ENCODE data around the gene TBC1D22B.

TBC1D22B gene

GRCh38 chr6:37257634-37258404, at the start of gene TBC1D22B, which contains the start of gene TMEM217:
Gene TBC1D22B, plus strand, starts transcription at chr6:37257772. Its CDS starts 146 bp downstream, at chr6:37257918.
Gene TMEM217, minus strand, starts transcription at chr6:37258144. Its CDS starts 39,114 bp downstream, at chr6:37219030.
- H3K9me3 ChIP-seq (ENCODE audit: control insufficient read depth, low read length) = no peaks in the 10 kb centered on the region
- H3K4me1 ChIP-seq (ENCODE audit: control insufficient read depth, insufficient read depth, low read length) = peaks cover 18% of the 10 kb centered on the region
- H3K4me3 ChIP-seq (ENCODE audit: low read length) = peak within 1 kb of the TSS; percentile 99
- peak within 1 kb of the TSS; percentile 100 for H3K9ac ChIP-seq (ENCODE audit: low read length)
- no peaks in the 10 kb centered on the region for H3K36me3 ChIP-seq (ENCODE audit: control insufficient read depth, insufficient read depth, low read length)
- no peaks in the 10 kb centered on the region for H3K27me3 ChIP-seq (ENCODE audit: control insufficient read depth, insufficient read depth, low read length)

- Histone ChIP-seq H3K4me1 (ENCODE audit: control insufficient read depth, insufficient read depth, low read length) (no peaks in the 10 kb centered on the region), H3K9me3 (ENCODE audit: control insufficient read depth, low read length) (no peaks in the 10 kb centered on the region), H3K9ac (ENCODE audit: low read length) (no peak overlapping the region), H3K4me3 (ENCODE audit: low read length) (no peak overlapping the region), H3K36me3 (ENCODE audit: control insufficient read depth, insufficient read depth, low read length) (no peaks in the 10 kb centered on the region), H3K27me3 (ENCODE audit: control insufficient read depth, insufficient read depth, low read length) (no peaks in the 10 kb centered on the region)
Measured at GRCh38 chr6:37207903-37208456, 49.6 kb upstream of the TBC1D22B start.

- no peak overlapping the region for H3K9ac ChIP-seq (ENCODE audit: low read length)
- H3K4me3 ChIP-seq (ENCODE audit: low read length) = no peak overlapping the region
- H3K27me3 ChIP-seq (ENCODE audit: control insufficient read depth, insufficient read depth, low read length) = no peaks in the 10 kb centered on the region
- H3K9me3 ChIP-seq (ENCODE audit: control insufficient read depth, low read length) = no peaks in the 10 kb centered on the region
- H3K4me1 ChIP-seq (ENCODE audit: control insufficient read depth, insufficient read depth, low read length) = no peaks in the 10 kb centered on the region
- no peaks in the 10 kb centered on the region for H3K36me3 ChIP-seq (ENCODE audit: control insufficient read depth, insufficient read depth, low read length)
Measured at GRCh38 chr6:37208793-37209192, 48.8 kb upstream of the TBC1D22B start.

DNA sequence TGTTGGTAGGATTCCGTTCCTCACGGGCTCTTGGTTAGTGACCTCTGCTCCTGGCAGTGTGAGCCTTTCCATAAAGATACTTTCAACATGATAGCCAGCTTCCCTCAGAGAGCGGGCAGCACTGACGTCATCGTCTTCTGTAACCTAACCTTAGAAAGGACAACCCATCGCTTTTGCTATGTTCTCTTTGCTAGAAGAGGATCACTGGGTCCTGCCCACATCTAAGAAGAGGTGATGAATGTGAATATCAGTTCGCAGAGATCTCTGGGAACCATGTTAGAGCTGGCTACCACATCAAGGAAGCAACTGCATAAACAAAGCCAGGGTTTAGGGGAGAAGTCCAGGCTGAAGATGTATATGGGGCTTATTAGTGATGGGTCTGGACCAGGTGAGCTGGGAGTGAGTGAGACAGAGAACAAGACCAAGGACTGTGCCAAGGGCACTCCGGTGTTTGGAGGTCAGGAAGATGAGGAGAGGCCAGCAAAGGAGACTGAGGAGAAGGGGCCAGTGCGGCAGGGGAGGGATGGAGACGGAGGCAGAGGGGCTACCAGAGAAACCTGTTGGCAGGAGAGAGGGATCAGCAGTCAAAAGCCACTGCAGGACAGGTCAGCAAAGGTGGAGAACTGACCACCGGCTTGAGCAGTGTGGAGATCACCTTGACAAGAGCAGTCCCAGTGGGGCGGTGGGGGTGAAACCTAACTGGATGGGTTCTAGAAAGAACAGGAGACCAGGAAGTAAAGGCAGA, 47.9 kb upstream of the TBC1D22B start:
- no peaks in the 10 kb centered on the region for H3K9me3 ChIP-seq (ENCODE audit: control insufficient read depth, low read length)
- H3K9ac ChIP-seq (ENCODE audit: low read length) = no peak overlapping the region
- no peaks in the 10 kb centered on the region for H3K27me3 ChIP-seq (ENCODE audit: control insufficient read depth, insufficient read depth, low read length)
- no peaks in the 10 kb centered on the region for H3K4me1 ChIP-seq (ENCODE audit: control insufficient read depth, insufficient read depth, low read length)
- H3K36me3 ChIP-seq (ENCODE audit: control insufficient read depth, insufficient read depth, low read length) = no peaks in the 10 kb centered on the region
- no peak overlapping the region for H3K4me3 ChIP-seq (ENCODE audit: low read length)

DNA sequence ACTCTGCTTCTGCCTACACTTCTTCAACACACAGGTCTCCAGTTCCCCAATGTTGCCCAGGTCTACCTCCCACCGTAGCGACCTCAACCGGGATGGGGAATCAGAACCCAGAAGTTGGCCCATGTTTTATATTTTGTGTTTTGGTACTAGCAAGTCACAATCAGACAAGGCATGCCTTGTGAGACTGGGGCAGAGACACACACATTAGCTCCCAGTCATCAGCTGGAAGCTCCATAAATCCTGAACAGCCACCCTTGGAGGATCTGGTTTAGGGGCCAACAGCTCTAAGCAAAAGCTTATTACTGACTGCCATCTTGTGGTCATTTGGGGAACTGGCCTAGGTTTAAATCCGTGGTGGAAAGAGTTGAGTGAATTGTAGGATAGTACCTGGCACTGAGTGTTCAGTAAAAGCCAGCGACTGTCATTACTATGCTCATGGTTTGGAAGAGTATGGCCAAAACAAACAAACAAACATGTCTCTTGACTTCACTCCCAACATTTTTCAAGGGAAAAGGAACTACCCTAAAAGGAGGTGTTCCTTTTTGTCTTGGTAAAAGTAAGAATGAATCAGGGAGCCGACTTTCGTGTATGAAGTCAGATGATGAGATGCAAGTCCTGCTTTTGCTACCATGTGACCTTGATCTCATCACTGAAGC, 47.1 kb upstream of the TBC1D22B start:
- Histone ChIP-seq H3K9ac (ENCODE audit: low read length) (no peak overlapping the region), H3K9me3 (ENCODE audit: control insufficient read depth, low read length) (no peaks in the 10 kb centered on the region), H3K4me3 (ENCODE audit: low read length) (no peak overlapping the region), H3K27me3 (ENCODE audit: control insufficient read depth, insufficient read depth, low read length) (no peaks in the 10 kb centered on the region), H3K4me1 (ENCODE audit: control insufficient read depth, insufficient read depth, low read length) (no peaks in the 10 kb centered on the region), H3K36me3 (ENCODE audit: control insufficient read depth, insufficient read depth, low read length) (no peaks in the 10 kb centered on the region)

DNA sequence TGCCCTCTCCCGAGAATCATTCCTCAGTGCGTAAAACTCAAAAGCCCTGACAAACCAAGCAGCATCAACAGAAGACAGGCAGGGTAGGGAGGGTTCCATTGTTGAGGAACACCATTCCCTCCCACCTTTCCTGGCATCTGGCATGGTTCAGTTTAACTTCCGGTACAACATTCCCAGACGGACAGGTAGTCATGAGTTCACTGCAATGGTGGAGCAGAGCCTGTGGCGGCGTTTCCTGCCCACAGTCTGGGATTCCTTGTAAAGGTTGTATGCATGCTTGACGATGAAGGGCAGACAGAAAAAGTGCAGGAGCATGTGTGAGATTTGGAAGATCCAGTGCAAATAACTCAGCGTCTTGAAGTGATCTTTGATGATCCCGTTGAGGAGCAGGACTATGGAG, 45.3 kb upstream of the TBC1D22B start:
- Histone ChIP-seq H3K36me3 (ENCODE audit: control insufficient read depth, insufficient read depth, low read length) (no peaks in the 10 kb centered on the region), H3K4me3 (ENCODE audit: low read length) (no peak overlapping the region), H3K4me1 (ENCODE audit: control insufficient read depth, insufficient read depth, low read length) (no peaks in the 10 kb centered on the region), H3K27me3 (ENCODE audit: control insufficient read depth, insufficient read depth, low read length) (no peaks in the 10 kb centered on the region), H3K9ac (ENCODE audit: low read length) (no peak overlapping the region), H3K9me3 (ENCODE audit: control insufficient read depth, low read length) (no peaks in the 10 kb centered on the region)

DNA sequence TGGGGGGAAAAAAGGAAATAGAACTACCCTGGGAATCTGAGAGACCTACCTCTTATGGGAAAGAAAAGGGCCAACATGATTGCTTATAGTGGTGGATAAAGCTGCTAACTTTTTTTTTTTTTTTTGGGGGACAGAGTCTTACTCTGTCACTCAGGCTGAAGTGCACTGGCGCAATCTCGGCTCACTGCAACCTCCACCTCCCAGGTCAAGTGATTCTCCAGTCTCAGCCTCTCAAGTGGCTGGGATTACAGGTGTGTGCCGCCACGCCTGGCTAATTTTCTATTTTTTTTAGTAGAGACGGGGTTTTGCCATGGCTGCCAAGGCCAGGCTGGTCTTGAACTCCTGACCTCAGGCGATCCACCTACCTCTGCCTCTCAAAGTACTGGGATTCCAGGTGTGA, 39.5 kb upstream of the TBC1D22B start:
- Histone ChIP-seq H3K4me3 (ENCODE audit: low read length) (no peak overlapping the region), H3K36me3 (ENCODE audit: control insufficient read depth, insufficient read depth, low read length) (no peaks in the 10 kb centered on the region), H3K9me3 (ENCODE audit: control insufficient read depth, low read length) (no peaks in the 10 kb centered on the region)

GRCh38 chr6:37218511-37218910, 39.1 kb upstream of the TBC1D22B start:
- no peaks in the 10 kb centered on the region for H3K9me3 ChIP-seq (ENCODE audit: control insufficient read depth, low read length)
- peaks cover 6% of the 10 kb centered on the region for H3K4me1 ChIP-seq (ENCODE audit: control insufficient read depth, insufficient read depth, low read length)
- H3K9ac ChIP-seq (ENCODE audit: low read length) = no peak overlapping the region
- no peak overlapping the region for H3K4me3 ChIP-seq (ENCODE audit: low read length)
- H3K36me3 ChIP-seq (ENCODE audit: control insufficient read depth, insufficient read depth, low read length) = no peaks in the 10 kb centered on the region
- H3K27me3 ChIP-seq (ENCODE audit: control insufficient read depth, insufficient read depth, low read length) = no peaks in the 10 kb centered on the region

More for the DNA sequence above, 39.5 kb upstream of the TBC1D22B start:
- Histone ChIP-seq H3K4me1 (ENCODE audit: control insufficient read depth, insufficient read depth, low read length) (peaks cover 6% of the 10 kb centered on the region), H3K9ac (ENCODE audit: low read length) (no peak overlapping the region), H3K27me3 (ENCODE audit: control insufficient read depth, insufficient read depth, low read length) (no peaks in the 10 kb centered on the region)

- Histone ChIP-seq H3K4me3 (ENCODE audit: low read length) (peak overlapping the region; percentile 27), H3K9me3 (ENCODE audit: control insufficient read depth, low read length) (no peaks in the 10 kb centered on the region), H3K36me3 (ENCODE audit: control insufficient read depth, insufficient read depth, low read length) (no peaks in the 10 kb centered on the region), H3K27me3 (ENCODE audit: control insufficient read depth, insufficient read depth, low read length) (no peaks in the 10 kb centered on the region), H3K9ac (ENCODE audit: low read length) (no peak overlapping the region), H3K4me1 (ENCODE audit: control insufficient read depth, insufficient read depth, low read length) (peaks cover 6% of the 10 kb centered on the region)
Measured at GRCh38 chr6:37221585-37222124, 35.9 kb upstream of the TBC1D22B start.

DNA sequence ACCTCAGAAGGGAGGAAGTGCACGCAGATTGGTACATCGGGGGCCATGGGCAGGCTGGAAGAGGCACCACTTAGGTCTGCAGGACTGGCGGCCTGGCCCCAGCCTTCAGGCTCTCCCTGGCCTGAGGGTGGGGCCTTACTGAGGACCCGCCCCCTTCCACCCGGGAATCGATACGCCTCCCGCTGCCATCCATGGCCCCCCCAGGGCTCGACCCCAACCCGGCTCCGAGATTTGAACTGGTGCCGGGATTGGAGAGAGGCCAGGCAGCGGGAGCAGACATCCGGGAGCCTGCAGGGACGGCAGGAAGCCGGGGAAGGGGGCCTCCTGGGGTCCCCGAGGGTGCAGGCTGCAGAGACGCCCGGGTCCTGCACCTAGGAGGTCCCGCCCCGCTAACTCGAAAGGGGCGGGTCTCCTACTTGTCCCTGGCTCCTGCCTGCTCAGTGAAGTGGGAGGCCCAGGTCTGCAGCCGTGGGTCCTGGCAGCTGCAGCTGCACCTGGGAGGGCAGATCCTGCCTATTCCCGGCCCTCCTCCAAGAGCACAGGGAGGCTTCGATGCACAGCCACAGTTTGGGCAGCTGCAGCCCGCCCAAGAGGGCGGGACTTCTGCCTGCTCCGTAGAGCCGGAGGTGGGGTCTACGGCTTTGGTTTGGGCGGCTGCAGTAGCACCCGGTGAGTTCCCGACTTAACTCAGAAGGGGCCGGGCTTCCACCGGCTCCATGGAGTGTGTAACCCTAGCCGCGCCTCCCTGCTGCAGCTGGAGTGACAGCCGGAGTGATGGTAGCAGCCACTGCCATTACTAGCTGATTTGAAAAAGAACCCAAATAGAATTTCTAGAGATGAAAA, 35.2 kb upstream of the TBC1D22B start:
- Histone ChIP-seq H3K9me3 (ENCODE audit: control insufficient read depth, low read length) (no peaks in the 10 kb centered on the region), H3K36me3 (ENCODE audit: control insufficient read depth, insufficient read depth, low read length) (no peaks in the 10 kb centered on the region), H3K9ac (ENCODE audit: low read length) (no peak overlapping the region), H3K27me3 (ENCODE audit: control insufficient read depth, insufficient read depth, low read length) (no peaks in the 10 kb centered on the region), H3K4me3 (ENCODE audit: low read length) (peak overlapping the region; percentile 27), H3K4me1 (ENCODE audit: control insufficient read depth, insufficient read depth, low read length) (peaks cover 6% of the 10 kb centered on the region)

- no peaks in the 10 kb centered on the region for H3K27me3 ChIP-seq (ENCODE audit: control insufficient read depth, insufficient read depth, low read length)
- H3K36me3 ChIP-seq (ENCODE audit: control insufficient read depth, insufficient read depth, low read length) = no peaks in the 10 kb centered on the region
- no peak overlapping the region for H3K4me3 ChIP-seq (ENCODE audit: low read length)
- peaks cover 6% of the 10 kb centered on the region for H3K4me1 ChIP-seq (ENCODE audit: control insufficient read depth, insufficient read depth, low read length)
- H3K9ac ChIP-seq (ENCODE audit: low read length) = no peak overlapping the region
- H3K9me3 ChIP-seq (ENCODE audit: control insufficient read depth, low read length) = no peaks in the 10 kb centered on the region
Measured at GRCh38 chr6:37222992-37223391, 34.6 kb upstream of the TBC1D22B start.

Measured in mucosa of stomach (tissue), 1 donor.